ENCODE results near the gene MECP2.

MECP2 gene

DNA sequence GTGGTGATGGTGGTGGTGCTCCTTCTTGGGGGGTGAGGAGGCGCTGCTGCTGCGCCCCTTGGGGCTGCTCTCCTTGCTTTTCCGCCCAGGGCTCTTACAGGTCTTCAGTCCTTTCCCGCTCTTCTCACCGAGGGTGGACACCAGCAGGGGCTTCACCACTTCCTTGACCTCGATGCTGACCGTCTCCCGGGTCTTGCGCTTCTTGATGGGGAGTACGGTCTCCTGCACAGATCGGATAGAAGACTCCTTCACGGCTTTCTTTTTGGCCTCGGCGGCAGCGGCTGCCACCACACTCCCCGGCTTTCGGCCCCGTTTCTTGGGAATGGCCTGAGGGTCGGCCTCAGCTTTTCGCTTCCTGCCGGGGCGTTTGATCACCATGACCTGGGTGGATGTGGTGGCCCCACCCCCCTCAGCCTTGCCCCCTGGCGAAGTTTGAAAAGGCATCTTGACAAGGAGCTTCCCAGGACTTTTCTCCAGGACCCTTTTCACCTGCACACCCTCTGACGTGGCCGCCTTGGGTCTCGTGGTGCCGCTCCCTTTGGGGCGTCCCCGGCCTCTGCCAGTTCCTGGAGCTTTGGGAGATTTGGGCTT, 66.7 kb downstream of the MECP2 start:
- no peak for DNase-seq

DNA sequence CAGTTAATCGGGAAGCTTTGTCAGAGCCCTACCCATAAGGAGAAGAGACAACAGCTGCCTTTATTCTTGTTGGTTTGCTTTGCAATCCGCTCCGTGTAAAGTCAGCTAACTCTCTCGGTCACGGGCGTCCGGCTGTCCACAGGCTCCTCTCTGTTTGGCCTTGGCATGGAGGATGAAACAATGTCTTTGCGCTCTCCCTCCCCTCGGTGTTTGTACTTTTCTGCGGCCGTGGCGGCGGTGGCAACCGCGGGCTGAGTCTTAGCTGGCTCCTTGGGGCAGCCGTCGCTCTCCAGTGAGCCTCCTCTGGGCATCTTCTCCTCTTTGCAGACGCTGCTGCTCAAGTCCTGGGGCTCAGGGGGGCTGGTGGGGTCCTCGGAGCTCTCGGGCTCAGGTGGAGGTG, 67.3 kb downstream of the MECP2 start:
- no peak for DNase-seq

DNA sequence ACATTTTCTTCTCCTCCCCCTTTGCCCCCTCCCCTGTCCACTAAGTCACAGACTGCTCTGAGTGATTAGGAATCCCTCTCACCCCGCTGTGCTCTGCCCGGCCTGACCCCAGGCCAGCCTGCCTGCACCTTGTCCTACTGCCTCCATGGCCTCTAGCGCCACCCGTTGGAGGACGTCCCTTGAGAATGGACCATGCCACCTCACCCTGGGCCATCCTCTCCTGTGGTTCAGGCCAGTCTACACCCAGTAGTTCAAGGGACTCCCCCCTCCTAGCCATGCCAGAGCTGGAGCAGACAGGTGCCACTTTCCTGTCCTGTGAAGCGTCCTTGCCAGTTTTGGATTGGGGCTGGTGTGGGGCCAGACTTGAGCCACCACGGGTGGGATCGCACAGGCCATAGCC, 68.1 kb downstream of the MECP2 start:
- DNase-seq = no peak

DNA sequence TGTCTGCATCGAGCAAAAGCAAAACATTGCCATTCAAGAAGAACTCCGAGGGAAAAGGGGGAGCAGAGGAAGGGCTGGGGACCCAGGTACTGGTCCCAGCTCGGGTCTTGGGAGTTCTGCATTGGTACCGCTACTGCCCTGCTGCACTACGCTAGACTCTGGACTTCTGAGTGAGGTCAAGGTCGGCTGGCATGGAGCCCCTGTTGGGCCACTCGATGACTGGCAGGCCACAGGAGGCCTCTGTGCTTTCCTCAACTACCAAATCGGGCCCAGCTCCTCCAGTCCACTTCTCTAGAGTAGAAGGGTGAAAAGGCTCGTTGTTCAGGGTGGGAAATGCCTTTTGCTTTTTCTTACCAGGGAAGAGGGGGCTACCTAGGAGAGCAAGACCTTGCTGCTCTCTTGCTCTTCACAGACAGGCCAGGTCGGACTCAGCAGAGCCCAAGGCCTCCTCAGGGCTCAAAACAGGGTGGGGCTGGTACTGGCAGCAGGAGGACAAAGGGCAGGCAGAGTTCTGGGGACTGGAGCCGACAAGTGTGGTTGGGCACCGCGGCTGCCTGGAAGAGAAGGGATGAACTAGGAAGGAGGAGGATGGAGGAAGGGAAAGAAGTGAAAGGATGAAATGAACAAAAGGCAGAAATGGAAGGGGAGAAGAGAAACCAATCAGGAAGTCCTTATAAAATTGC, 68.9 kb downstream of the MECP2 start:
- DNase-seq = no peak

DNA sequence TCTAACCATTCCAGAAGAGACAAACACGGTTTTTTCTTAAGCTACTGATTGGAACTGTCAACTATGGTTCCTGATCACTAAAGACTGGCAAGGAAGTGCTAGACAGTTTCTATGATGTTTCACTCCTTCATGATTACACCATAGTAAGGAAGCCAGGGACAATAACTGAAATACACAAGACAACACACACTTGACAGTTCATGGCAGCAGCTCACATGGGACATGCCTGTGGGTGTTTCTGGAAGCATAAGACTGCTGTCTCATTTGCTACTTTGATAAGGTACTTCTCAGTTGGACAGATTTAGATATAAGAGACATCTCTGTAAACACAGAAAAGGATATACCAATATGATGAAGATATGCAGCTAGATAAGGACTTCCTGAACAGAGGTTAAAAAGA, 69.5 kb downstream of the MECP2 start:
- DNase-seq = no peak

DNA sequence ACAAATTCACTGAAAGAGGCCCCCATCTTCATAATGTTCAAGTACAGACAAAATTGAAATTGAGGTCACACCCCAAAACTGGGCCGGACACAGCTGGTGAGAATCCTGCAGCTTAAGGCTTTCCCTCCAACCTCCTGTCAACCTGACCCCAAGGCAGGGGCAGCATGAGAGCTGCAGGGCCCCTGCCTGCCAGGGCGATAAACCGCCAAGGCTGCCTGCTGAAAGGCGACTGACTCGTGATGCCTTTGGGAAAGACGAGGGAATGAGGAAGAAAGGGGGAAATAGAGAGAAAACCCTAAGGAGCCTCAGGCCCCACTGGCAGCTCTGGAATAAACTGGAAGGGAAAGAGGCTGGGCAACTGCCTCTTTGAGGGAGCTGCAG, 70.5 kb downstream of the MECP2 start:
- no peak for DNase-seq

DNA sequence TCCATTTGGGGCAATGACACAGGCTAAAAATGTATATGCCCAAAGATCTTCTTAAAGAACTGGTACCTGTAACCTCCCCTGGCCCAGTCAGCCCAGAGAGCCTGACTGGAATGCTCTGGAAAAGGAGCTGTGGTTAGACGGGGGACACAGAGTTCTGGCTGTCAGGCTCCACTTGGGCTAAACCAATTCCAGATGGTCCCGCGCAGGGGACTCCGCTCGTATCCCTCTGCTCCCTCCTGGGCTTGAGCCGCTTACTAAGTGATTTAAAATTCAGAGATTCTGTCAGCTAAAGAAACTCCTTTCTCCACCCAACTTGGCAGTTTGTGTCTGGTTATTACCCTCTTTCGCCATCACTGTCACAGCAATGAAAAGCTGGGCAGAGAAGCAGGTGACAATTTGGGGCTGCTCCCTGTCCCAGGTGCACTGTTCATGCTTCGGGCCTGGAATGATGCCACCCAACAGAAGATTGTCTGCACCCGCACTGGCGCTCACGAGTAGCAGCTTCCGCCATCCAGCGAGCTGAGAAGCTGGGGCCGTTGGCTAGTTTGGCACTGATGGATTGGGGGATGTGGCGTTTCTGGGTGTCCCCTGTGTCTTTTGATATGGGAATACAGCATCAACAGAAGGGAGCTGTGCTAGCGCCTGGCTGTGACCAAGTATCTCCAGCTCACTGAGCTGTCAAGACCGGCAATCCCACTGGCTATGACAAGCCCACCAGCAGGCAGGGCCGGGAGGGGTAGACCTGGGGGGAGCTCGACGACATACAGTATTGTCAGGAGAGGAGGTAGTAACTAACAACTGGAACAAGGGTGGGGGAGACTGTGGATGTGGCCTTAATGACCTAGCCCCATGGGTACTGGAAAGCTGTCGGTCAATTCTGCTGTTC, 71.1 kb downstream of the MECP2 start:
- peak; percentile 25 for DNase-seq

DNA sequence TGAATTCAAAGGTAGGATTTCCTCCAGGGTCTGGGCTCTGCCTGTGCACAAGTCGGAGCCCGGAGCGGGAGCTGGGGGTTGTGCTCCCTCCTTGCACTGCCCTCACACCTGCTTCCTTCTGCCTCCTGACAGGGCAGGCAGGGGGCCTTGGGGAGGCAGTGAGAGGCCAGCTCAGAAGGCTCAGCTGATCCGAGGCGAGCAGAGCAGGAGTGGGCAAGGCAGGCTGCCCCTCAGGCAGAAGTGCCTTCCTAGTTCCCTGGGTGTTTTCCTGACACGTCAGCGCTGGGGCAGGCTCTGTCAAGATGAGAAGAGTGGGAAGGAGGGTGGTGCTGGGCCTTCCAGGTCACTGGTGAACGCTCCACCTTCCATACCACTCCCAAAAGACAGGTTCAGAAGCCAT, 72.3 kb downstream of the MECP2 start:
- no peak for DNase-seq

DNA sequence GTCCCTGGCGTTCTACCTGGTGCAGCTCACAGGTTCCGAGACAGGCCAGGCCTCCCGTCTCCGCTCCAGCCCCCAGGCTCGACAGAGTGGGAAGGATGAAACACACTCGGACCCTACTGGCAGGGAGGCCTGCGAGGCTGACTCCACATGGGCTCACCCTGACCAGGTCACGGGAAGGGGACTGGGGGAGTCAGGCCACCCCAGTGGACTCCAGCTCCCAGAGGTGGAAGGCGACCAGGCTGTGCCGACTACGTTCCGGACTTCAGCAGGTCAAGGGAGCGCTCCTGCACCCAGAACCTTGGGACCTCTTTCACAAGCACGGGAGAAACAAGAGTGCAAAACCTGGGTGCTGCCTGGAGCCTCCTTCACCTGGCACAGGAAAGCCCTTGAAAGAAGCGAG, 73.2 kb downstream of the MECP2 start:
- no peak for DNase-seq

DNA sequence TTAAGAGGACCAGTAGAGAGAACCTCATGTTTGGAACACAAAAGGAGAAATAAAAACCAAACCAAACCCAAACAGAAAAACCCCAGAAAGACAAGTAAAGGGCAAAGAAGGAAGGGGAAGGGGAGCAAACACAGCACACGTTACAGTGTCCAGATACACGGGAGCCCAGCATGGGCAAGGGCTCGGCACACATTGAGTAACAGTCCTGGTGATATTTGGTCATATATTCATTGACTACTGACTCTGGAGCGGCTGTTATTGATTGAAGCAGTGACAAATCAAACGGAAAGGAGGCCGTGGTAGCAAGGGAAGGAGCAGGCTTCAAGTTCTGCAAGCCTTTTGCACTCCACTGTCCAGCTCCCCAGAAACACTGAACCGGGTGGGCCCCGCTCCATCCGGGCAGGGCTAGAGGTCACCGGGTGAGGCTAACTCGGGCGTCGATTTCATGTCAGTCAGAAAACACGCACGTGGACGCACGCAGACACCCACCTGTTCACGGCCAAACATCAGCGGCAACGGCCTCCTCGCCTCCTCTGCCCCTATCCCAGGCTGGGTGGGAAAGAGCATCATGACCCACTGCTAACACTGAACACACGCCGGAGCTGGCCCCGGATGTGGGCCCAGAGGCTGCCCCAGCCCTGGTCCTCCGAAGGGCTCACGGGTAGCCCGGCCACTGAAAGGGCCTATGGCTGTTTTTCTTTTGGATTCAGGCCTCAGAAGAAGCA, 74.1 kb downstream of the MECP2 start:
- no peak for DNase-seq

DNA sequence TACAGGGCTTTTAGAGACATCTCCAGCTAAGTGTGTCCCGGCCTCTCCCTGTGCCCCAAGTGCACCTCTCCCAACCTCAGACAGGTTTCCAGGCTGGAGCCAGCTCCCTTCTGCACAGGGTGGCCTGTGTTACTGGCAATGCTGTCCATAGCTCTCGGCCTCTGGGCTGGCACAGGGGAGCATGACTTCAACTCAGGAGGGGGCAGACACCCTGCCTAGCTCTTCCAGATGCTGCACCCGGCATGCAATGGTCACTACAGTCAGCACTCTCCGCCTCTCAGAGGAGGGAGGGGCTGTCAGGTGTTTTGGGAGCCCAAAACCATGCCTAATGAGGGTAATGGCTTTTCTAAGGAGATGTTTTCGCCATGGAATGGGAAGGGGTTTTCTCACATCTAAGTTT, 75.4 kb downstream of the MECP2 start:
- DNase-seq = no peak

DNA sequence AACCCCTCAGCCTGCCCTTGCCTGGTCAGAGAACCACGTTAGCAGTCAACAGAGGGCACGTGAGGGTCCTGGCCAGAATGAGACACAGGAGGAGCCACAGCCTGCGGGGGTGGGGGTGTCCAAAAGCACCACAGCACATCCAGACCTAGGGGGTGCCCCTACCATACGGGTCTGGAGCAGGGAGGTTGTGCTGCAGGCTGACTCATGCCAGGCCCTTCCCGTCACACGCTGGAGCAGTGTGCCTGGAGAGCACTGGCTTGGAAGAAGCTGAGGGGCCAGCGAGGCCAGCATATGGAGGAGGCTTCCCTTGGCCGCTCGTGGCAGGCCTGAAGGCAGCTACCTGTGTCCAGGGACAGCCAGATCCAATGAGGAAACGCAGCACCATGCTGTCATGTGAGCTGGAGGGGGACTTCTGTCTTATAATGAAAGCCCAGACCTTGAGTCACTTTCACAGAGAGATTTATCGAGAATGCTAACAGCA, 76.3 kb downstream of the MECP2 start:
- DNase-seq = peak; percentile 59

DNA sequence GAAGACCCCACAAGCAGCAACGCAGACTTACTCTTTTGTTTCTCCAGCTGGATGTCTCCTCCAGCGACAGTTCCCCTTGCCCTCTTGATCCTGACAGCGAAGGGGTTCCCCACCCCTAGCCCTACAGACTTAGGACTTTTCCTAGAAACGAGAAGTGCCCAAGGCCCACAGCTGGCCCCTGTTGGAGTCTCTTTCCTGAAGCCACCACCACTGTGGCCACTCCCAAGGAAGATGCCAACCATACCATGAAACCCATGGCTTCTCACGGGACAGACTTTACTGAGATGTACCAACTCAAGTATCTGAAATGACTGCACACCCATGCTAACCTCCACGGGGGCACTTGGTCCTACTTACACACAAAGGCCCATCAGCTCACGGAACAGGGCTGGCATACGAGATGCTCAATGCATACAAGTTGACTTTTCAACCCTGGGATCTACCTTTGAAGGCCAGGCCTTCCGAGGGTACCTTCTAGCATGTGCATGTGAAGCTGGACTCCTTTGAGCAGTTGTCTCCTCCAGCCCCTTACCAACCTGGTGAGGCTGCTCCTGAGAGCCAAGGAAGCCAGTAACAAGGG, 76.9 kb downstream of the MECP2 start:
- no peak for DNase-seq

DNA sequence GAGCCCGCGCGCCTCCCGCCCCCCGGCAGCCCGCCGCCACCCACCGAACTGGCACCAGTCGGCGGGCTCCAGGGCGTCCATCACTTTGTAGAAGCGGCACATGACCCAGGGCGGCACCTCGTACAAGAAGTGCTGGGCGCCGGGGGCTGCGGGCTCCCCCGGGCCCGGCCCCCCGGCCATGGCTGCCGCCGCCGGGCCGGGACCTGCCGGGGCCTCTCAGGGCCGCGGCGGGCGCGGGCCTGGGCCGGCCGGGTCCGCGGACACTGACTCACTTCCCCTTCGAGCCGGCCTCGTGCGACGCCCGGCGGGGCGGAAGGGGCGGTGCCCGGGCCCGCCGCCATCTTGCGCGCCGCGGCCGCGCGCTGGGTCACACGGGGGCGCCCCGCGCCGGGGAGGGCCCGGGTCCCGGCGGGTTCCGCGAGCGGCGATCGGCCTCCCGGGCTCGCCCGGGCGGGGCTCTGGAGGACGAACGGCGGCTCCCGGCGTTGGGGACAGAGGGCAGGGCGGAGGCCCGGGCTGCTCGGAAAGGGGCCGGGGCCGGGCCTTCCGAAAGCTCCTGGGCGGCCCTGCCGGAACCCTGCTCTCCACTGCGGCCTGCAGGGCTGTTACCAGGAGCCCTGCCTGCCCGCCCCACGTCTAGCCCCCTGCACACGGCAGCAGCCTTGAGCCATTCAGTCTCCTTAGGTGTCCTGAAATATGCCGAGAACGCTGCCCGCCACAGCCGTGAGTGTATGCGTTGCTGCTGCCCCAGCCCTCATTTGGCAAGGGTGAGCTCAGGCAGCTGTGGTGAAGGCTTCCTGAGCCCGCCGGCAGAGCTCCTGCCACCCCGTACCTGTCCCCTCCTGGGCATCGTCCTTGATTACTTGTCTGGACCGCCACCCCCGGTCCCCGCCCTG, 77.6 kb downstream of the MECP2 start, which contains the start of gene IRAK1:
IRAK1 (minus strand) TSS at position 270 of the 896 bp plus-strand sequence; CDS start at position 180, 90 bp downstream.
- DNase-seq = peak; percentile 67

DNA sequence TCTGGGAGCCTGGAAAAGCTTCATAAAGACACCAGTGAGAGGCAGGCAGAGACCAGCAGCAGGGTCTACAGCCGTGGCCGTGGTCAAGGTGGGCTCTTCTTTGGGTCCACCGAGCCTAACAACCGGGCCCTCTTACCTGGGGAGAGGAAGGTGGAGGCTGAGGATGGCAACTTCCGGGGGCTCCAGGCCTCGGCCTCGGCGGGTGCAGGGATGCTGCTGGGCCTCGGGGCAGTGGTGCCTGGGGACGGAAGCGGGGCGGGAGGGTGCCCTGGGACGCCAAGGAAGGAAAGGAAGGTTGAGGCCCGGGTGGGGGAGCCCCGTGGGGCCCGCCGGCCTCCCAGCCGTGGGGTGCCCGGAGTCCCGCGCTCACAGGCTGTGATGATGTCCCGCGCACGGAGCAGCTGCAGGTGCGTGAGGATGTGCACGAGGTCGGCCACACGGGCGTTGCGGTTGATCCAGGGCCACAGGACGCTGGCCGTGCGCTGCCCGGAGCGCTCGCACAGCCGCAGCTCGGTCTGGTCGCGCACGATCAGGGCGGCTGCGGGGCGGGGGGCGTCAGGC, 78.4 kb downstream of the MECP2 start:
- no peak for DNase-seq

DNA sequence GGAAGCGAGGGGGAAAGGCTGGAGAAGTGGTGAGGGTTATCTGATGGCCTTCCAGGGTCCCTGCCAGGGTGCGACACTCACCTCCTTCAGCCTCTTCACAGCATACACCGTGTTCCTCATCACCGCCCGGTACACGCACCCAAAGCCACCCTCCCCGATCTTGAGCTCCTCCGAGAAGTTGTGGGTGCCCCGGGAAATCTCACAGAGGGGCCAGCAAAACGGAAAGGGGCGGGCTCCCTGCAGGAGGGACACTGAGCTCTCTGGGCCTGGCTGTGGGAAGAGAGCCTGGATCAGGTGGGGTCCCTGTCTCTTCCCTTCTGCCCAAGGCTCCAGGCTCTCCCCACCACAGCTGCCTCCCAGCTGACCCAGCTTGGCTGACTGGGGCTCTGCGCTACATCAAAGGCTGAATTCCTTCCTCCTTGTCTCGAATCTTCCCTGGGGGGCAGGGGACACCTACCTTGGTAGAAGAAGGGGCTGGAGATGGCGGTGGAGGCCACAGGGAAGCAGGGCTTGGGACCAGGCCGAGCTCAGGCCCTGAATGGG, 78.9 kb downstream of the MECP2 start:
- no peak for DNase-seq

DNA sequence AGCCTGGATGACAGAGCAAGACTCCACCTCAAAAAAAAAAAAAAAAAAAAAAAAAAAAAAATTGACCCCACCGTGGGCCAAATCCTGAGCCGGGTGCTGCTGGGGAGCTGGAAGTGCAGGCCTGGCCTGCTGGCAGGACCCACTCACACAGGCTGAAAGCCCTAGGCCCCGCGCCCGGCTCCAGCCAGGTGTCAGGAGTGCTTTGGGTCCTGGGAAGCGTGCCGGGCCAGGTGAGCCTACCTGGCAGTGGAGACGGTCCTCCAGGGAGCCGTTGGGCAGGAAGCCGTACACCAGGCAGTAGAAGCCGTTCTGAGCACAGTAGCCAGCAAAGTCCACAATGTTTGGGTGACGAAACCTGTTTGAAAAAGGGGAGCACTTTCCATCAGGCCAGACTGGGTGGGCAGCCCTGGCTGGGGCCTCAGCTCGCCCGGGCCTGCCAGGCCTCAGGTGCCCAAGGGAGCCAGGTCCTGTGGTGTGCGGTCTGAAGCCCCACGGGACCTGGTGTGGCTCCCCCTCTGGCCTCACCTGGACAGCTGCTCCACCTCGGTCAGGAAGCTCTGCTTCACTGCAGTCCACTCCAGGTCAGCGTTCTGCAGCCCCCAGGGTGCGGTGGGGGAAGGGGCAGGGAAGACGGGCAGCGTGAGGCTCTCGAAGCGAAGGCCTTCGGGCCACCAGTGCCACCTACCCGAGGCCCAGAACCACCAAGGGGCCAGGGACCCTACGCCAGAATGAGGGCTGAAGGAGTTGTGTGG, 79.6 kb downstream of the MECP2 start:
- DNase-seq = no peak

DNA sequence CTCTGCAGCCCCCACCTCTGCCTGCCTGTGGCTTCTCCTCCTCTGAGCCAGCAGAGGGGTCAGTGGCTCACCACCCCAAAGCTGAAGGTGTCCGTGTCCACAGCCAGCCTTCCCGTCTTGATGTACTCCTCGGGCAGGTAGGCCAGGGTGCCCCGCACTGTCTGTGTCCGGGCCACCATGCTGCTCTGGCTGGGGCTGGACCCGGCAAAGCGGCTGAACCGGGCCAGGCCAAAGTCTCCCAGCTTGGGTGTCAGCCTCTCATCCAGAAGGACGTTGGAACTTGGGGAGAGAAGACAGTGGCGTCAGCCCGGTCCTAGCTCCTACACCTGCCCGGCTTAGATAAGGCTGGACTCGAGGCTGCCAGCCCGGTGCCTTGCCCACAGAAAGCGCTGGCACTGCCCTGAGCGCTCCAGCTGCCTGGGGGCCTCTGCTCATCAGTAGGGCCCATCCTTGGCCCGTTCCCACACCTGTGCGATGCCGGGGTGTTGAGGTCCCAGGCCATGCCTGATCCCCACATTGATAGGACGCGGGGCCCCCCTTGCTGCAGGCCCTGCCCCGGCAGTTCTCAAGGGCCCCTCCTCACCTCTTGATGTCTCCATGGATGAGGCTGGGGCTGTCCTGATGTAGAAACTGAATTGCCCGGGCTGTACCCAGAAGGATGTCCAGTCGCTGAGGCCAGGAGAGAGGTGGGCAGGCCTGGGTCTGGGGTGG, 81.0 kb downstream of the MECP2 start:
- DNase-seq = no peak

DNA sequence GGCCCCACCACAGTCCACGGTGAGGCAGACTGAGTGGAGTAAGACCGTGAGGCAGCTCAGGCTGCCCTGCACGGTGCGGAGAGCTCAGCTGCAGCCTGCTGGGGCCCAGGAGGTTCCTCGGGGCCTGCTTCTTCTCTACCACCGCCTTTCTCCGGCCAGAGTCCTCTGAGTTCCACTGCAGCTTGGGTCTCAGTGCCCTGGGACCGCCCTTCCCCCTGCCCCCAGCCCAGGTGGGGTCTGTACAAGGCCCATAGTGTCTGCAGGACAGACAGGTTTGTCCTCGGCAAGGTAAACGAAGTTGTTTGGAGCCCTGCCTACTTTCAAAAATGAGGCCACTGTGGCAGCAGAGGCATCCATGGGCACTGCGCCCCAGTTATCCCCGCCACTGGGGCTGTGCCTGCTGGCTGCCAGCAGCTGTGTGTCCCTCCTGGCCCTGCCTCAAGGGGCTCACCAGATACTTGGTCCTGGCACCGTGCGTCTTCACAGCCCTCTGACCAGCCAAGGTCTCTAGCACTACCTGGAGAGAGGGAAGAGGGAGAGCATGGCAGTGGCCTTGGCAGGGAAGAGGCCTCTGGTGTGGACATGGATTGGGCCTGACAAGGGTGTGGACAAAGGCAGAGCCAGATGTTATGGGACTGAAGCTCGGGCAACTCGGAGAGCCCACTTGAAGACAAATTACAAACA, 81.8 kb downstream of the MECP2 start:
- no peak for DNase-seq

Data from fibroblast of skin of right biceps (primary cell).